Body of pancreas (tissue), 4 donors: ENCODE data around the gene EDARADD.

Source experiments
- CTCF ChIP-seq, 7 experiments: fragments of 450-650 bp in 4 of 7; fragments of 200-600 bp in 3 of 7; sonication (generic) in 3 of 7; IDR thresholded peaks; one replicate each; pipeline ENCODE4 v1.5.1; 2016 to 2019; ENCODE audit warnings: antibody characterized with exemption in 7 of 7
- POLR2A ChIP-seq, 3 donors: fragments of 450-650 bp; IDR thresholded peaks; one replicate each; pipeline ENCODE4 v1.6.1; 2016; ENCODE audit warnings: antibody characterized with exemption in 3 of 3, mild to moderate bottlenecking in 2 of 3

GRCh38 chr1:236348071-236348470 lies 46.0 kb upstream of the EDARADD start:
- no peak for TF ChIP-seq CTCF (IDR thresholded peaks at IDR 0.05)
- no peak for TF ChIP-seq POLR2A (IDR thresholded peaks at IDR 0.05)
